HUDEP-2 (cell line): Measurements from ENCODE around the gene EXOC1L.

ENCODE experiments used
- DNase-seq, 76 experiments: peaks; one replicate each; lab custom pipeline; 2025; ENCODE audit not compliant: unreplicated experiment in 76 of 76; lab: John Stamatoyannopoulos, UW

The EXOC1L gene, protein sequence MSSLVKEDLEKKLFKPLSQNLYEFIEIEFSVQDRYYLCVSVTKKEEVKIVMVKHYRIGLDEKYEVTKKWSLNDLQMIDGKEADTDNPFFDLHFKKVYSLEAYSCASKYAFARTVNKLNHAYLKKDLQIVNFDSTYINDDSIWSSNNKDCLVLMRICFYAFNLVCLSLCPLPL

DNA sequence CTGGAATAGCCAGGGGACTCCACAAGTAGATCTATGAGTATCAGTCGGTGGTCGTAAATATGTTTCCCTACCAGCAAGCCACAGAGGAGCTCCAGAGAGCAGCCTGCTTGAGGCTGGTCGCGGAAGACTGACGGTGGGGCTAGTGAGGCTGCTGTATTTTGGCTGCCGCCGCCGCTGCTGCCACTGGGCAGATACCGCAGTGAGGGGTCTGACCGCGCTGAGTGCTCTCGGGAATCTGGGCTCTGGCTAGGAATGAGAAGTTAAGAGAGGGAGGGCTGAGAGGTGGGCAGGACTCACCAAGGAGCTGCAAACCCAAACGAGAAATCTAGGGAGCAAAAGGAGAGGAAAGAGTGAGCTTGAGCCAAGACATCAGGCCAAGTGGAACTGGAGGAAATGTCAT lies at the start of gene EXOC1L:
Gene EXOC1L (plus strand): TSS at position 157 of the 400 bp plus-strand sequence. CDS start 237 bp downstream, at position 394.
- DNase-seq = peak in 5 of 76 experiments; percentile 2 to 9 (median 4)

- no peak for DNase-seq
Observed at GRCh38 chr4:55770662-55771061, 48.9 kb upstream of the EXOC1L start.

DNA sequence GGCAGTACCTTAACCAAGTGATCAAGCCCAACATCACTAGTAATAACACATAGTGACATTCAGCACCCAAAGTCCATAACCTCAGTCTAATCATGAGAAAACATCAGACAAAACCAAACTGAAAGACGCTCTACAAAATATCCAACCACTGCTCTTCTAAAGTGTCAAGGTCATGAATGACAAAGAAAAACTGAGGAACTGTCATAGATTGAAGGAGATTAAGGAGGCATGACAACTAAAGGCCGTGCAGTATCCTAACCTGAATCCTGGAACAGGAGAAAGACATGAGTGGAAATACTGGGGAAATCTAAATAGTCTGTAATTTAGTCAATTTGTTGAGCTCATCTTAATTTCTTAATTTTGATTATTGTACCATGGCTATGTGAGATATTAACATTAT lies 38.2 kb upstream of the EXOC1L start:
- DNase-seq = no peak

- no peak for DNase-seq
Observed at GRCh38 chr4:55781812-55782211, 37.8 kb upstream of the EXOC1L start.

DNA sequence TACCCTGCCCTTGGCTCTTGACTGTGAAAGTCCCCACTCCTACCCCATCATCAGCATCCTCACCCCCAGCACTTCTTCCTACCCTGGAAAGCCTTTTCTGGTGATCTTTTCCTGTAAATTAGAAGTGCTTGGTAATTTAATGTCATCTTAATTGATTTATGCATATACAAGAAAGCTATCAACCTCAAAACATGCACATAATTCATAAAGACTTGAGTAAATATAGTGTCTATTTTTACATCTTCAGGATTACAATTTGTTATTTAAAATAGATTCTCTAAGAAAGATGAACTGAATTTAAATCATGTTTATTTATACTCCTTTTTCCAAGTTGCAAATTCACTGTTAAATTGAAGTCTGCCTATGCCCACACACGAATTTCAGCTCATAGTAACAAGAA lies 36.0 kb upstream of the EXOC1L start:
- no peak for DNase-seq

GRCh38 chr4:55784747-55785146 lies 34.8 kb upstream of the EXOC1L start:
- DNase-seq = no peak

GRCh38 chr4:55791666-55792065 lies 27.9 kb upstream of the EXOC1L start:
- no peak for DNase-seq

DNA sequence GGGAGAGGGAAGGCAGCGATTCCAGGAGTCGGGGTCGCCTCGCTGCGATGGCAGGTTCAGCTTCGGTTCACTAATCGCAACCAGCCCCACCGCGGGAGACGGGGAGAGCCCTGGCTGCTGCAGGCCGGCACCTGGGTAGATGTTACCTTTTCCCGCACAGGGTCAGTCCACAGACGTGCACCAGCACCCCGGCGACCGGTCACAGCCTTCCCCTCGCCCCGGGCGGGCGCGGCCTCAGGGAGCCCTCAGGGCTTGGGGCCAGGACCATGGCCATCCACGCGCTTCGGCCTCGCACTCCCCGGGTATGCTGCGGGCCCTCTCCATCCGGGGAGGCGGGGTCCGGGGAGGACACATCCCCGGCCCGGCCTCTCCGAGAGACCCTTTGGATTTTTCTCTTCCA lies 26.1 kb upstream of the EXOC1L start:
- no peak for DNase-seq

DNA sequence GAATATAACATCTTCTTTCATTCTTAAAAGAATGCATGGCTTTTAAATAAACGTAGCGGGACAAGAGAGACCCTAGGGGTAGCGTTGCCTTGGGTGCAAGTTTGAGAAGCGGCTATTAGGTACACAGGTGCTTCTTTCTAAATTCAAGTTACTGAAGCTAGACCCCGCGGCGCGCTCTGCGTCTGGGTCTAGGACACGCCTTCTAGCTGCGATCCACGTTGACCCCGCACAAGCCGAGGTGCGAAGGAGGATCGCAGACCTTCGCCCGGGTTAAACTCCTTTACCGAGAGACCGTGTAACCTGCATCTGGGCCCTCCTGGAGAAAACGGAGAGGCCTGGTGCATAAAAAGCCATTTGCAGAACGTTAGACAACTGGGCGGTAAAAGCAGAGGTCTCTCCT lies 25.5 kb upstream of the EXOC1L start:
- DNase-seq = no peak

GRCh38 chr4:55795341-55795740 lies 24.2 kb upstream of the EXOC1L start:
- DNase-seq = no peak

DNA sequence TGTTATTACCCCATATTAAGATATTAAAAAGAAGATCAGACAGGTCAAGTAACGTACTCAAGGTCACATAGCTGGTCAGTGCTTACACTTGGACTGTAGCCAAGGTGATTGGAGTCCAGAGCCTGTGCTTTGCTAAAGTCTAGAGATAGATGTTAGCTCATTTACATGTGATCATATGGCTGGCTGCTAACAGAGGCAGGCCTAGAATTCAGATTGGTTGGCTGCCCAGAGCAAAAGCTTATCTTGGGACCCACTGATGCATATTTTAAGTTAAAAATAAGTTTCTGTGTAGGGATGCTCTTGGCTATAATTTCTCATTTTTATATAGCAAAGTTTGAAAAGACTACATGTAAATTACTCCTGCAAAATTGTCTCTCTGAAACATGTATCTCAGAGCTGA lies 18.1 kb upstream of the EXOC1L start:
- DNase-seq = no peak

DNA sequence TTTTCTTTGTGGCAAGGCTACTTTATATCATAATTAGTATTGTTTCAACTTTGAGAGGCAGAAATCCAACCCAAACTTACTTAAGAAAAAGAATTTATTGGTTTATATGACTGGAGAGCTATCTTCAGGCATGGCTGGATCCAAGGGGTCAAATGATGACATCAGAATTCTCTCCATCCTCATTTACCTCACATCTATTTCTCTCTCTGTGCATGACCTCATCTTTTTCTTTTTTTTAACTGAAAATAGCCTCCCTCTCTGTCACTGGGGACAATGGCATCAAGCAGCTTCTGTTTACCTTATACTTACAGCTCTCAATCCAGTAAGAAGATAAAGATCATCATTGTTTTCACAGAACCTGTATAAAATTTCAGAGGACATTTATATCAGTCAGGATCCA lies 12.0 kb upstream of the EXOC1L start:
- no peak for DNase-seq

GRCh38 chr4:55808186-55808585 lies 11.4 kb upstream of the EXOC1L start:
- DNase-seq = peak in 20 of 76 experiments; percentile 1 to 40 (median 14)

GRCh38 chr4:55808632-55809031 lies 11.0 kb upstream of the EXOC1L start:
- DNase-seq = no peak

GRCh38 chr4:55817691-55818090 lies 1.9 kb upstream of the EXOC1L start:
- DNase-seq = no peak

DNA sequence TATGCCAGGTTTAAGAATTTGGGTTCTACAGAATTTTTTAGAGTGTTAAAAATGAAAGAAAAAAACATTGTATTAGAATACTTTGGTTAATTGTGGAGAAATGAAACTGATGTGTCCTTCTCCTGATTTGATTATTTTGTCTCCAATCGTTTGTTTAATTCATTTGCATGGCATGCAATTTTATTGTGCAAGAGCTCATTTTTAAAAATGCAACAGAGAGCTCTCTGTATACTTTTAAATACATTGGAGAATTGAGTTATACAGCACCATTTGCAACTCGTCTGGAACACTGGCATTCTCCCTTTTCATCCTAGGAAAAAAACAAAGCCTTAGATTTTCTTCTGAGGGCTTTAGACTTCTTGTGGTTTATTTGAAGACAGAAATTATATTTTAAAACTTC lies 689 bp downstream of the EXOC1L start:
- no peak for DNase-seq

DNA sequence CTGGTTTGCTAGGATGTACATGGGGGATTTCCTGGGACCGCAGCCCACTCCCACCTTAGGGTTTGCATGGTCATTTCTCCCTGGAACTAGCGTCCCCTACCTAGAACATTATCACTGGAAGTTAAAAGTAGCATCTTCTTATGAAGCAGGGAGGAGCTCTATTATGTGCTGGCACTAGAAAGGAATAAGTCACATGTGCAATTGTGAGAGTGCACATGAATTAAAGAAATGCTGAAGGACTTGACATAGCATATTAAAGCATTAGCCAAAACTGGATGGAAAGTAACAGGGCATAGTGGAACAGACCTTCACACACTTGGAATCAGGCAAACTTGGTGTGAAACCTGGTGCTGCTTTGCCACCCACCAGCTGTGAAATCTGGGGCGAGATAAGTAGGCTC lies 2.7 kb downstream of the EXOC1L start:
- no peak for DNase-seq

DNA sequence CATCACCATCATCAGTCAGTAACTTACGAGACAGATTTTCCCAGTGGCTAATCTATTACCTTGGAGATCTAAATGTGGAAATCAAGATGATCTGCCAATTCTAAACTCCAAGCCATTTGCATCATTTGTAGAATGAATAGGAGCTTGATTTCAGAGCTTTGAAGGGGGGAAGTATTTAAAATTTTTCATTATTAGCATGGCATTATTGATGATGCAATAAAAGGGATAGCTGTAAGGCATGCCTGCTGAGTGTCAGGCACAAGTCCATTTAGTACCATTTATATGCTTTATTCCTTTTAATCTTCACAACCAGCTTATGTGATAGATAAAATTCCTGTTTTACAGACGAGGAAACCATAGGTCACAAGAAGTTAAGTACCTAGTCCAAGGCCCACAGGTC lies 5.3 kb downstream of the EXOC1L start:
- DNase-seq = no peak

GRCh38 chr4:55826986-55827385 lies 7.4 kb downstream of the EXOC1L start:
- no peak for DNase-seq

DNA sequence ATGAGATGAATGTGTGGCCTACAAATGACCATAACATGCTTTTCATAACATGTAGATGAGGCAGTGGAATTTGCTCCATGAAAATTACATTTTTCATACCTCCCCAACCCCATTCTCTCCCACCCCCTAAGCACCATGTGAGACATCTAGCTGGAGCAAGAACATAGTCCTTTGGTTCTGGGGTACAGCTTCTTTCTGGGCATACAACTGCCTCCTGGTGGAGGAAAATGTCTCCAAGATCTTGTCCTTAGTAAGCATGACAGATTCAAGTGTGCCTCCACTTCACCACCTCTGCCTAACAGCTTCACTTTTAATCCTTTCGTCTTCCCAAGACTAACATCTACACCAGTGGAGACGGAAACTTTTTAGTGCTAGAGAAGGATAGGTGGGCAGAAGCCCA lies 8.0 kb downstream of the EXOC1L start:
- no peak for DNase-seq

- DNase-seq = no peak
Observed at GRCh38 chr4:55830048-55830447, 10.5 kb downstream of the EXOC1L start.

DNA sequence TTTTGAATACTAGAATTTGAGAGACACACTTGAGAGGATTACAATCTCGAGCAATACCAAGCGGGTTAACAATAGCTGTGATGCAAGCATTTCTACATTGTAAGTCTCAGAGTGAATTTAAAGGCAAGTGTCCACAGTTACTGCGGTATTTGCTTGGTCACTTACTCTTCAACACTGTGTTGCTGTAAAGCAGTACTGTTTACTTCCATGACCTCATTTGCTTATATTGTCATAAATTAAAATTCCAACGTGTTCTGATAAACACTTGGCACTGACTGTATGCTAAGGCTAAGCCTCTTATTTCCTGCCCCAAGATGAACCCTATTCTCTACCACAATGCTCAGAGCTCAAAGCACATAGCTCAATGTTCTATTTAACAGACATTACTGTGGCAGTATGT lies 11.1 kb downstream of the EXOC1L start:
- DNase-seq = no peak

DNA sequence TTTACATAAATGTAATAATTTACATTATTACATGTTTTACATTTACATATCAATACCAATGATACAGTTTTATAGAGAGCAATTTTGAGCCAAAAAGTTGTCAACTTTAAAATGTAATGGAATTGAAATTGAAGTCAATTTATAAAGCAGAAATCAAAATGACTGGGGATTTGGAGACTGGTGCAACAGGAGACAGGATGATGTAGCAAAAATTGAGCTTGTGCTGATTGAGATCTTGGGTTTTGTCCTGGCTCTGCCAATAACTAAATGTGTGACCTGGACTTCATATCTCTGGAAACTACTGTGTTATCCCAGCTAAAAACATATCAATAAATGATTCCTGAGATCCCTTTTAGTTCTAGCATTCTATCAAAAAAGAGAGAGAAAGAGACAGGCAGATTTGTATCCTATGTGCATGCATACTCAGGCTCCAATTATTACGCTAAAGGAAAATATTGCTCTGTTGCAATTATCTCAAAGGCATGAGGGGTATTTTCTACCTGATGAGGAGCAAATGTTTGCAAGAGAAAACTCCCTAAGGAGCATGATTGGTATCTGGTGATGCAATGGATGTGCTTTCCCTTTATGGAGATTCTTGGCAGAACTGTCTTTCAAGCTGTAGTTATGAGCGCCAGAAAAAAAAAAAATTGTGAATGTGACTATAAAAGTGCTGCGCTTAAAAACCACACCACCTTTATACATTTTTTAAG lies 14.7 kb downstream of the EXOC1L start:
- no peak for DNase-seq
